ENCODE data around the gene NEK7.

- TF ChIP-seq CTCF (IDR thresholded peaks at IDR 0.05; ENCODE audit: poor library complexity, severe bottlenecking) (no peak), EP300 (conservative IDR thresholded peaks at IDR 0.05; ENCODE audit: poor library complexity, severe bottlenecking) (no peak), POLR2AphosphoS5 (IDR thresholded peaks at IDR 0.05) (no peak), RAD21 (conservative IDR thresholded peaks at IDR 0.05) (no peak), EZH2 (IDR thresholded peaks at IDR 0.05; ENCODE audit: borderline replicate concordance, insufficient read depth, low read length, poor library complexity, severe bottlenecking) (no peak), MXI1 (conservative IDR thresholded peaks at IDR 0.05; ENCODE audit: poor library complexity, severe bottlenecking) (no peak)
- TF ChIP-seq, protein P1, sequence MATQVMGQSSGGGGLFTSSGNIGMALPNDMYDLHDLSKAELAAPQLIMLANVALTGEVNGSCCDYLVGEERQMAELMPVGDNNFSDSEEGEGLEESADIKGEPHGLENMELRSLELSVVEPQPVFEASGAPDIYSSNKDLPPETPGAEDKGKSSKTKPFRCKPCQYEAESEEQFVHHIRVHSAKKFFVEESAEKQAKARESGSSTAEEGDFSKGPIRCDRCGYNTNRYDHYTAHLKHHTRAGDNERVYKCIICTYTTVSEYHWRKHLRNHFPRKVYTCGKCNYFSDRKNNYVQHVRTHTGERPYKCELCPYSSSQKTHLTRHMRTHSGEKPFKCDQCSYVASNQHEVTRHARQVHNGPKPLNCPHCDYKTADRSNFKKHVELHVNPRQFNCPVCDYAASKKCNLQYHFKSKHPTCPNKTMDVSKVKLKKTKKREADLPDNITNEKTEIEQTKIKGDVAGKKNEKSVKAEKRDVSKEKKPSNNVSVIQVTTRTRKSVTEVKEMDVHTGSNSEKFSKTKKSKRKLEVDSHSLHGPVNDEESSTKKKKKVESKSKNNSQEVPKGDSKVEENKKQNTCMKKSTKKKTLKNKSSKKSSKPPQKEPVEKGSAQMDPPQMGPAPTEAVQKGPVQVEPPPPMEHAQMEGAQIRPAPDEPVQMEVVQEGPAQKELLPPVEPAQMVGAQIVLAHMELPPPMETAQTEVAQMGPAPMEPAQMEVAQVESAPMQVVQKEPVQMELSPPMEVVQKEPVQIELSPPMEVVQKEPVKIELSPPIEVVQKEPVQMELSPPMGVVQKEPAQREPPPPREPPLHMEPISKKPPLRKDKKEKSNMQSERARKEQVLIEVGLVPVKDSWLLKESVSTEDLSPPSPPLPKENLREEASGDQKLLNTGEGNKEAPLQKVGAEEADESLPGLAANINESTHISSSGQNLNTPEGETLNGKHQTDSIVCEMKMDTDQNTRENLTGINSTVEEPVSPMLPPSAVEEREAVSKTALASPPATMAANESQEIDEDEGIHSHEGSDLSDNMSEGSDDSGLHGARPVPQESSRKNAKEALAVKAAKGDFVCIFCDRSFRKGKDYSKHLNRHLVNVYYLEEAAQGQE (IDR thresholded peaks at IDR 0.05; ENCODE audit: borderline replicate concordance), result no peak
Measured at GRCh38 chr1:198265073-198265661, 108.4 kb downstream of the NEK7 start.

Data from neural cell (in vitro differentiated cells).